Measurements from ENCODE around the gene ATG10.

The ATG10 gene

DNA sequence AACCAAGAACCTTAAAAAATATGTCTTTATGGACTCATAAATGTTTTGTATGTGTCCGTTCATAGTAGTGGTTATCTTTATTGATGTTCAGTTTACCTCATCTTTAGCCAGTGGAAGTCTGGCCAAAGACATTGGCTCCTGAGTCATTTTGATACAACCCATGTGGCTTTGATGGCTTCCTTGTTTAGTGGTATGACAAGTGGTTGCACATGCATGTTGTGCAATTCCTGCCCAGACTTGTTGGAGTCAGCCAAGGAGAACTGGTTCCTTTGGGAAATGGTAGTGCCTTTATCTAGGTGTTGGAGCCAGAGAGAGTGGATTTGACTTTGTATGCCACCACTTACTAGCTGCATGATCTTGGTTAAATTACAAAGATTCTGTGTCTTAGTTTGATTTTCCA lies 212.0 kb downstream of the ATG10 start:
- ChIA-PET POLR2A (no interaction called here), CTCF (no interaction called here)
- no peak for DNase-seq (ENCODE audit: extremely low spot score)
- no peak for TF ChIP-seq FOXA1 (IDR thresholded peaks at IDR 0.05)
- no peak for TF ChIP-seq SUZ12 (IDR thresholded peaks at IDR 0.05)
- TF ChIP-seq NFRKB (IDR thresholded peaks at IDR 0.05), result no peak
- TF ChIP-seq TARDBP (IDR thresholded peaks at IDR 0.05), result no peak
- no peak for TF ChIP-seq FOXK2 (IDR thresholded peaks at IDR 0.05)
- TF ChIP-seq, protein P1, sequence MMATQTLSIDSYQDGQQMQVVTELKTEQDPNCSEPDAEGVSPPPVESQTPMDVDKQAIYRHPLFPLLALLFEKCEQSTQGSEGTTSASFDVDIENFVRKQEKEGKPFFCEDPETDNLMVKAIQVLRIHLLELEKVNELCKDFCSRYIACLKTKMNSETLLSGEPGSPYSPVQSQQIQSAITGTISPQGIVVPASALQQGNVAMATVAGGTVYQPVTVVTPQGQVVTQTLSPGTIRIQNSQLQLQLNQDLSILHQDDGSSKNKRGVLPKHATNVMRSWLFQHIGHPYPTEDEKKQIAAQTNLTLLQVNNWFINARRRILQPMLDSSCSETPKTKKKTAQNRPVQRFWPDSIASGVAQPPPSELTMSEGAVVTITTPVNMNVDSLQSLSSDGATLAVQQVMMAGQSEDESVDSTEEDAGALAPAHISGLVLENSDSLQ (IDR thresholded peaks at IDR 0.05), result no peak
- TF ChIP-seq ELF4 (IDR thresholded peaks at IDR 0.05), result no peak
- TF ChIP-seq ZNF384 (IDR thresholded peaks at IDR 0.05), result no peak

DNA sequence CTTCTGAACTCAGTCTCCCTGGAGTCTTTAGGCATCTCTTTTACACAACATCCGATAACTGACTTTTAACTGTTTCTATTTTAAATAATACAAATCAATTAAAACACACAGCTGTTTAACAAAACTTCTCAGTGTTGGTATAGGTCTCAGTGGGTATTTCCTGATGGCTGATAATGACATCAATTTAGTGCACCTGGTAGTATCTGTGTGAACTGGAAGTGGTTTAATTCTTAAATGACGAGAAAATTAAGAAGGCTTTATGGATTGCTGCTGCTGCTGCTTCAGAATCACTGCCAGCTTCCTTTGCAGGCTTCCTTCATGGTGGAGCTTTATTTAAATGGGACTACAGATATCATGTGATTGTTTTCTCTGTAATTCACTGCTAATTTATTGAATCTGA lies 214.0 kb downstream of the ATG10 start:
- ChIA-PET CTCF (no interaction called here), POLR2A (no interaction called here)
- DNase-seq (ENCODE audit: extremely low spot score), result no peak
- TF ChIP-seq SP1 (IDR thresholded peaks at IDR 0.05), result no peak
- TF ChIP-seq BHLHE40 (IDR thresholded peaks at IDR 0.05; ENCODE audit: borderline replicate concordance), result no peak
- no peak for TF ChIP-seq ELF4 (IDR thresholded peaks at IDR 0.05)
- no peak for TF ChIP-seq CTBP1 (IDR thresholded peaks at IDR 0.05; ENCODE audit: borderline replicate concordance)
- TF ChIP-seq NFRKB (IDR thresholded peaks at IDR 0.05), result no peak
- TF ChIP-seq TARDBP (IDR thresholded peaks at IDR 0.05), result no peak
- no peak for TF ChIP-seq ZNF384 (IDR thresholded peaks at IDR 0.05)
- no peak for TF ChIP-seq ARNT (IDR thresholded peaks at IDR 0.05)
- TF ChIP-seq L3MBTL2 (conservative IDR thresholded peaks at IDR 0.05), result no peak
- TF ChIP-seq, protein P1 (IDR thresholded peaks at IDR 0.05), result no peak
- no peak for TF ChIP-seq LEF1 (IDR thresholded peaks at IDR 0.05; ENCODE audit: borderline replicate concordance)
- TF ChIP-seq SUZ12 (IDR thresholded peaks at IDR 0.05), result no peak
- TF ChIP-seq FOXK2 (IDR thresholded peaks at IDR 0.05), result no peak

DNA sequence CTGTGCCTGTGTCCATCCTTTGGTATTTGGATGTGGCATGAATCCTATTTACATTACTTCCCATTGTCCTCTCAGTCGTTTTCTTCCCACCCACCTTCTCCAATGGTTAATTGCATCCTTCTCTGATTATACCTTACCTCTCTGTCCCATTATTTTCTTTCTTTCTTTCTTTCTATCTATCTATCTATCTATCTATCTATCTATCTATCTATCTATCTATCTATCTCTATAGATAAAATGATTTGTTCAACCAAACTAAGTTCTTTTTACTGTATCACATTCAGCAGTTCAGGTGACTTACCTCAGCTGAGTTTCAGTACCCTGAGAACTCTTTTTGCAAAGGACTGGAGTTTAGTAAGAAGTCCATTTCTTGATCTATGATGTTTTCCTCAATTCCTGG lies 225.7 kb downstream of the ATG10 start:
- TF ChIP-seq HDGF (IDR thresholded peaks at IDR 0.05; ENCODE audit: borderline replicate concordance) (no peak), FOXM1 (IDR thresholded peaks at IDR 0.05; ENCODE audit: borderline replicate concordance) (no peak), ELF4 (IDR thresholded peaks at IDR 0.05) (no peak), LEF1 (IDR thresholded peaks at IDR 0.05; ENCODE audit: borderline replicate concordance) (no peak), CTBP1 (IDR thresholded peaks at IDR 0.05; ENCODE audit: borderline replicate concordance) (no peak), SP1 (IDR thresholded peaks at IDR 0.05) (no peak), FOXK2 (IDR thresholded peaks at IDR 0.05) (no peak), ARNT (IDR thresholded peaks at IDR 0.05) (no peak), TARDBP (IDR thresholded peaks at IDR 0.05) (no peak), L3MBTL2 (conservative IDR thresholded peaks at IDR 0.05) (no peak), SUZ12 (IDR thresholded peaks at IDR 0.05) (no peak), NFRKB (IDR thresholded peaks at IDR 0.05) (no peak), ZNF384 (IDR thresholded peaks at IDR 0.05) (no peak)
- ChIA-PET CTCF (interaction anchor here (0.6 kb wide), 1 partner anchor 11 kb away, joined by 8 read pairs; no protein-coding TSS in a partner anchor), POLR2A (no interaction called here)
- no peak for DNase-seq (ENCODE audit: extremely low spot score)

DNA sequence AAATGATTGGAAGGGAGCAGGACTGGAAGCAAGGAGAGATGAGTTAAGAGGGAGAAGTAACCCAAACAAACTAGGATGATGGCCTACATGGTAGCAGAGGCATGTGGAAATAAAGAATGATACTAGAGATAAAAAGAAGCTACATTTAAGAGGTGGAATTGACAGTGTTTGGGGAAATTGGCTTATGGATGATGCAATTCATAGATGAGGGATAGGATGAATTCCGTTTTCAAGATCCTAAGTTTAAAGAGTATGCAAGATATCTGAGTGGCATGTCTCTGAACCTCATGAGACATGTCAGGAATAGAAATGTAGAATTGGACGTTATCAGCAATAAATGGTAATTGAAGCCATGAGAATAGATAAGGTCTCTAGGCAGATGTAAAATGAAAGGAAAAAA lies 232.7 kb downstream of the ATG10 start:
- CTCF ChIA-PET, result no interaction called here
- no peak for TF ChIP-seq FOXA1 (IDR thresholded peaks at IDR 0.05)
- TF ChIP-seq NFRKB (IDR thresholded peaks at IDR 0.05), result no peak
- TF ChIP-seq L3MBTL2 (conservative IDR thresholded peaks at IDR 0.05), result no peak
- TF ChIP-seq SUZ12 (IDR thresholded peaks at IDR 0.05), result no peak
- no peak for TF ChIP-seq SP1 (IDR thresholded peaks at IDR 0.05)
- no peak for TF ChIP-seq LEF1 (IDR thresholded peaks at IDR 0.05; ENCODE audit: borderline replicate concordance)
- TF ChIP-seq TARDBP (IDR thresholded peaks at IDR 0.05), result no peak
- no peak for TF ChIP-seq HDGF (IDR thresholded peaks at IDR 0.05; ENCODE audit: borderline replicate concordance)
- TF ChIP-seq CTBP1 (IDR thresholded peaks at IDR 0.05; ENCODE audit: borderline replicate concordance), result no peak
- TF ChIP-seq, protein P1 (IDR thresholded peaks at IDR 0.05), result no peak
- no peak for TF ChIP-seq FOXK2 (IDR thresholded peaks at IDR 0.05)
- no peak for TF ChIP-seq ZNF384 (IDR thresholded peaks at IDR 0.05)
- TF ChIP-seq FOXM1 (IDR thresholded peaks at IDR 0.05; ENCODE audit: borderline replicate concordance), result no peak
- no peak for TF ChIP-seq ARNT (IDR thresholded peaks at IDR 0.05)
- TF ChIP-seq ELF4 (IDR thresholded peaks at IDR 0.05), result no peak
- no peak for DNase-seq (ENCODE audit: extremely low spot score)
- POLR2A ChIA-PET, result no interaction called here

DNA sequence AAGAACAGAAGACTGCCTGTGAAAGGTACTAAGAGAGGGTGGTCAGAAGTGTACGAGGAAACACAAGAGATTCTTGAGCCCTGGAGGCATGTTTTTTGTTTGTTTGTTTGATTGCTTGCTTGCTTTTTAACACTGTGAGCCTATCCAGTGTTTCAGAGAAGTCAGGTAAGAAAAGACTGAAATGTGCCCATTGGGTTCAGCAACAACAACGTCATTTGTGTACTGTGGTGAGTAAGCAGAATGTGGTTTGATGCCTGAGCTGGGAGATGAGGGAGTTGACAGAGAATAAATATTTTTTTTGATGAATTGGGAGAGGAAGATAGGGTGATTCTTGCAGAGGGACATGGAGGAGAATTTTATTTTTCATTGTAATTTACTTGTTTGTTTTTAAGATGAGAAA lies 233.2 kb downstream of the ATG10 start:
- no peak for DNase-seq (ENCODE audit: extremely low spot score)
- TF ChIP-seq SP1 (IDR thresholded peaks at IDR 0.05) (no peak), HDGF (IDR thresholded peaks at IDR 0.05; ENCODE audit: borderline replicate concordance) (no peak), FOXK2 (IDR thresholded peaks at IDR 0.05) (no peak), SUZ12 (IDR thresholded peaks at IDR 0.05) (no peak), ARNT (IDR thresholded peaks at IDR 0.05) (no peak), BHLHE40 (IDR thresholded peaks at IDR 0.05; ENCODE audit: borderline replicate concordance) (no peak), NFRKB (IDR thresholded peaks at IDR 0.05) (no peak), ZNF384 (IDR thresholded peaks at IDR 0.05) (no peak), FOXA1 (IDR thresholded peaks at IDR 0.05) (no peak), L3MBTL2 (conservative IDR thresholded peaks at IDR 0.05) (no peak), CTBP1 (IDR thresholded peaks at IDR 0.05; ENCODE audit: borderline replicate concordance) (no peak), TARDBP (IDR thresholded peaks at IDR 0.05) (no peak), LEF1 (IDR thresholded peaks at IDR 0.05; ENCODE audit: borderline replicate concordance) (no peak), FOXM1 (IDR thresholded peaks at IDR 0.05; ENCODE audit: borderline replicate concordance) (no peak), ELF4 (IDR thresholded peaks at IDR 0.05) (no peak)
- TF ChIP-seq, protein P1 (IDR thresholded peaks at IDR 0.05), result no peak
- POLR2A ChIA-PET, result no interaction called here
- CTCF ChIA-PET, result no interaction called here

DNA sequence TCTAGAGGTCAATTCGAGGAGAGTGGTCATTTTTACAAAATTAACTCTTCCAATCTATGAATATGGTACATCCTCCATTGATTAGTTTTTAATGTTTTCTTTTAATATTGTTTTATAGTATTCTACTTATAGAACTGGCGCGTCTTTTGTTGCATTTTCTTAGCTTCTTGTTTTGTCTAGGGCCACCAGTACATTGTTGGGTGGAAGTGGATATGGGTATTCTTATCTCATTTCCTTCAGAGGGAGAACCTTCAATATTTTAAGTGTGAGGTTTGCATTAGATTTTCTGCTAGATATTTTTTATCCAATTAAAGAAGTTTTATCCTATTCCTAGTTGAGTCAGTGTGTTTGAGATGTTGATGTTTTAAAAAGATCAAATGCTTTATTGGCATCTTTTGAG lies 236.5 kb downstream of the ATG10 start:
- DNase-seq (ENCODE audit: extremely low spot score), result no peak
- ChIA-PET POLR2A (no interaction called here), CTCF (no interaction called here)
- no peak for TF ChIP-seq FOXK2 (IDR thresholded peaks at IDR 0.05)
- TF ChIP-seq FOXA1 (IDR thresholded peaks at IDR 0.05), result no peak
- no peak for TF ChIP-seq SUZ12 (IDR thresholded peaks at IDR 0.05)
- no peak for TF ChIP-seq HDGF (IDR thresholded peaks at IDR 0.05; ENCODE audit: borderline replicate concordance)
- no peak for TF ChIP-seq TARDBP (IDR thresholded peaks at IDR 0.05)
- TF ChIP-seq FOXM1 (IDR thresholded peaks at IDR 0.05; ENCODE audit: borderline replicate concordance), result no peak
- no peak for TF ChIP-seq L3MBTL2 (conservative IDR thresholded peaks at IDR 0.05)
- TF ChIP-seq ZNF384 (IDR thresholded peaks at IDR 0.05), result no peak
- no peak for TF ChIP-seq ARNT (IDR thresholded peaks at IDR 0.05)
- no peak for TF ChIP-seq BHLHE40 (IDR thresholded peaks at IDR 0.05; ENCODE audit: borderline replicate concordance)
- no peak for TF ChIP-seq ELF4 (IDR thresholded peaks at IDR 0.05)
- TF ChIP-seq NFRKB (IDR thresholded peaks at IDR 0.05), result no peak
- TF ChIP-seq CTBP1 (IDR thresholded peaks at IDR 0.05; ENCODE audit: borderline replicate concordance), result no peak
- no peak for TF ChIP-seq SP1 (IDR thresholded peaks at IDR 0.05)
- no peak for TF ChIP-seq LEF1 (IDR thresholded peaks at IDR 0.05; ENCODE audit: borderline replicate concordance)
- TF ChIP-seq, protein P1 (IDR thresholded peaks at IDR 0.05), result no peak

Measured in HEK293T (cell line).